Gastrocnemius medialis (tissue), 4 donors: Measurements from ENCODE around the gene ITGB5. TPM values are rescaled to one million over a fixed set of nuclear protein-coding genes. Genes with fewer than 3 reads are reported as not detected.
A peak's percentile ranks its signal among the peaks of the same experiment; 100 is the strongest.

Source experiments
- ATAC-seq, 2 donors: fragments of 150-250 bp; one replicate each; pipeline ENCODE4 v1.9.1; 2016
- DNase-seq, 2 donors: peaks; one replicate each; pipeline ENCODE4 v3.0.0-alpha.2; 2019
- H3K27ac ChIP-seq, 4 donors: fragments of 200-600 bp; sonication (generic); 1 replicate in 1 of 4; 2 replicates in 3 of 4; pipeline ENCODE4 v1.5.1; 2016 to 2018; ENCODE audit warnings: mild to moderate bottlenecking in 2 of 4, moderate library complexity in 1 of 4
- H3K27me3 ChIP-seq, 3 donors: fragments of 200-600 bp; sonication (generic) in 2 of 3; 1 replicate in 1 of 3; 2 replicates in 2 of 3; pipeline versions ENCODE4 v1.5.1 to v1.6.0; 2016 to 2019; ENCODE audit warnings: mild to moderate bottlenecking in 1 of 3, moderate library complexity in 1 of 3
- H3K36me3 ChIP-seq, 2 donors: fragments of 200-600 bp; sonication (generic) in 1 of 2; one replicate each; pipeline ENCODE4 v1.5.1; 2017 to 2018
- H3K4me1 ChIP-seq, 2 donors: fragments of 200-600 bp; sonication (generic) in 1 of 2; one replicate each; pipeline ENCODE4 v1.5.1; 2016 to 2017; ENCODE audit warnings: mild to moderate bottlenecking in 2 of 2
- H3K4me3 ChIP-seq, 4 donors: fragments of 200-600 bp; sonication (generic) in 3 of 4; 1 replicate in 1 of 4; 2 replicates in 3 of 4; pipeline ENCODE4 v1.5.1; 2016 to 2019; ENCODE audit warnings: mild to moderate bottlenecking in 2 of 4
- H3K9me3 ChIP-seq, 3 donors: fragments of 200-600 bp; sonication (generic) in 2 of 3; 1 replicate in 1 of 3; 2 replicates in 2 of 3; pipeline ENCODE4 v1.5.1; 2016 to 2019
- POLR2A ChIP-seq, 2 donors: fragments of 450-650 bp; IDR thresholded peaks; one replicate each; pipeline ENCODE4 v1.6.1; 2017; ENCODE audit warnings: antibody characterized with exemption in 2 of 2, mild to moderate bottlenecking in 2 of 2, moderate library complexity in 2 of 2
- in situ Hi-C, 4 donors: fragments of 200-750 bp; cut with MboI; loops; one replicate each; pipeline versions ENCODE4 v1.15.0 to v1.8.0; 2017; ENCODE audit warnings: low sequenced_read_pairs in 4 of 4
- intact Hi-C: fragments of 100-400 bp; cut with DNase I; formaldehyde crosslinking; loops from one replicate; pipeline ENCODE4 v1.15.1; 2023; ENCODE audit warnings: low total_unique reads
- total RNA-seq, 4 donors: library from RNA; depleted of rRNA; stranded (reverse); fragments of >200 nt; gene quantifications; one replicate each; pipeline versions ENCODE4 v1.1.0 to v1.2.3, GENCODE V29; 2016
- TF ChIP-seq, protein P1 (sequence below), 5 experiments: fragments of 450-650 bp in 3 of 5; fragments of 200-600 bp in 2 of 5; sonication (generic) in 2 of 5; IDR thresholded peaks in 4 of 5; conservative IDR thresholded peaks in 1 of 5; 1 replicate in 4 of 5; 2 replicates in 1 of 5; pipeline ENCODE4 v1.5.1; 2016 to 2019; ENCODE audit warnings: antibody characterized with exemption in 5 of 5, mild to moderate bottlenecking in 3 of 5, moderate library complexity in 3 of 5

The ITGB5 gene
- total RNA-seq, 4 donors from 2014 or later = 35.2 to 101 (median 71.3) TPM

DNA sequence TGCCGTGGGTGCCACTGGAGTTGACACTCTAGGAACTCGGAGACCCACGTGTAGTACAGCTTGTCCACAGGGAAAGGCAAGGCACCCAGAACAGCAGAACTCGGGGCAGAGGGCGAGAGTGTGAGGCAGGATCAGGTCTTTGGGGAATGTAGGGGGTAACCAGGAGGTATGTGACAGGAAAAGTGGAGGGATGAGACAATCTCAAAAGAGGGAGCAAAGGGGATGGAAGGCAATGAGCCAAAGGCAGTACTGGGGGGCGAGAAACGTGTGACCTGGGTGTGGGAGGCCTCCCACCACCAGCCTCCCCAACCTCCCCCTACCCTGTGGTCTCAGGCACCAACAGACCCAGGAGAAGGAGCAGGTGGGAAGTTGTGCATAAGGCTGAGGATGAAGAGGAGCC is 108.0 kb downstream of the ITGB5 start:
- H3K9me3 ChIP-seq = no peaks in the 10 kb centered on the region
- H3K4me3 ChIP-seq = no peak overlapping the region
- no peaks in the 10 kb centered on the region for H3K27me3 ChIP-seq
- H3K27ac ChIP-seq = peak overlapping the region; percentile 81 to 93 (median 90)
- peaks cover 43 to 49% of the 10 kb centered on the region in 2 donors for H3K4me1 ChIP-seq
- no peaks in the 10 kb centered on the region for H3K36me3 ChIP-seq
- ATAC-seq (no peak), DNase-seq (no peak)
- intact Hi-C loops = no loop called here
- in situ Hi-C loops = no loop called here
- no peak for TF ChIP-seq POLR2A (IDR thresholded peaks at IDR 0.05)
- TF ChIP-seq, protein P1, sequence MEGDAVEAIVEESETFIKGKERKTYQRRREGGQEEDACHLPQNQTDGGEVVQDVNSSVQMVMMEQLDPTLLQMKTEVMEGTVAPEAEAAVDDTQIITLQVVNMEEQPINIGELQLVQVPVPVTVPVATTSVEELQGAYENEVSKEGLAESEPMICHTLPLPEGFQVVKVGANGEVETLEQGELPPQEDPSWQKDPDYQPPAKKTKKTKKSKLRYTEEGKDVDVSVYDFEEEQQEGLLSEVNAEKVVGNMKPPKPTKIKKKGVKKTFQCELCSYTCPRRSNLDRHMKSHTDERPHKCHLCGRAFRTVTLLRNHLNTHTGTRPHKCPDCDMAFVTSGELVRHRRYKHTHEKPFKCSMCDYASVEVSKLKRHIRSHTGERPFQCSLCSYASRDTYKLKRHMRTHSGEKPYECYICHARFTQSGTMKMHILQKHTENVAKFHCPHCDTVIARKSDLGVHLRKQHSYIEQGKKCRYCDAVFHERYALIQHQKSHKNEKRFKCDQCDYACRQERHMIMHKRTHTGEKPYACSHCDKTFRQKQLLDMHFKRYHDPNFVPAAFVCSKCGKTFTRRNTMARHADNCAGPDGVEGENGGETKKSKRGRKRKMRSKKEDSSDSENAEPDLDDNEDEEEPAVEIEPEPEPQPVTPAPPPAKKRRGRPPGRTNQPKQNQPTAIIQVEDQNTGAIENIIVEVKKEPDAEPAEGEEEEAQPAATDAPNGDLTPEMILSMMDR (IDR thresholded peaks at IDR 0.05 in 4 of 5, conservative IDR thresholded peaks at IDR 0.05 in 1 of 5) = no peak

DNA sequence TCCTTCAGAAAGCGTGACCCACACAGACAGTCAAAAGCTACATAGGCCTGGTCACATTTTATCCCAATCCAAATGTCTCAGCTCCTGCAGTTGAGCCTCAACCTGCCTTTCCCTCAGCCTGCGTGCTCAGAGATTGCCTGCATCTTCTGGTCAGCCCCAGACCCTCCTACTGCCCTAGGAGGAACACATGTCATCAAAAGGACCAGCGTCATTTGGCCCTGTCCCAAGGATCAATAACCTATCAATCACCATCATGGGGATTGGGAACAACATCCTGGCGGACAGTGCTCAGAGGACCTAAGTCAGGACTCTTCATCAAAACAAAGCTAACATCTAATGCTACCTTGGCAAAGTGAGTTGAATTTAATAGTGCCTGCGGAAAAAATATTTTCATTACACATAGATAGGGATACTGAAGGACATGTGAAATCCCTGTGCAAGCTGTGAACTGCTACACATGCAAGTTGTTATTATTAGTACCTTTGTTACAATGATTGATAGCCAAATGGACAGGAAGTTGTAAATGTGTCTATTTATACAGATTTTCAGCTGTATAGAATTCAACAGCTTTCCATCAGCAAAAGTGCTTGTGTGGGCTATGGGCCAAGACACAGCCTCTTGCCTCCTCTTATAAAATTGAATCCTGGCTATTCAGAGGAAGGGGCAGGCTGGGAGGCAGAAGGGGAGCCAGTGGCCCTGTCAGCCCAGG is 109.2 kb downstream of the ITGB5 start:
- H3K4me3 ChIP-seq = no peak overlapping the region
- intact Hi-C loops = no loop called here
- peaks cover 51 to 55% of the 10 kb centered on the region in 2 donors for H3K4me1 ChIP-seq
- H3K27ac ChIP-seq = no peak overlapping the region
- ATAC-seq (no peak), DNase-seq (no peak)
- H3K36me3 ChIP-seq = no peaks in the 10 kb centered on the region
- no peaks in the 10 kb centered on the region for H3K27me3 ChIP-seq
- no peak for TF ChIP-seq POLR2A (IDR thresholded peaks at IDR 0.05)
- TF ChIP-seq, protein P1 (IDR thresholded peaks at IDR 0.05 in 4 of 5, conservative IDR thresholded peaks at IDR 0.05 in 1 of 5) = no peak
- in situ Hi-C loops = no loop called here
- H3K9me3 ChIP-seq = no peaks in the 10 kb centered on the region

DNA sequence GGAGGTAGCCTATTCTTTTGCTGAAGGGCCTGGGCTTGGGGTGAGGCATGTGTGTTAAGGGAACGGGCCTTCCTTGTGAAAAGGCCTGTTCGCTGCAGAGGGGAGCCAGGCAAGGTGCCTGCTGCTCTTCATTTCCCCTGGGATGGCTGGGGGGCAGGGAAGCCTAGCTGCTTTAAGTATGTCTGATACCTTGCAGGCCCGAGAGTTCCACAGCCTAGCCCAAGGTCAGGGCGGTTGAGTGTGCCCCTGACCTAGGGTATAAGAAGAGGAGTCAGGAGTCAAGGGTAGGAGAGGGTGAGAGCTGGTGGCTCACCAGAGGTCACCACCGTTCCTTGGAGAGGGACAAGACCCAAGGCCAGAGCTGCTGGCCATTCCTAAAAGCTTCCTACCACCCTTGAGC is 110.3 kb downstream of the ITGB5 start:
- no peaks in the 10 kb centered on the region for H3K9me3 ChIP-seq
- intact Hi-C loops (no loop called here), in situ Hi-C loops (no loop called here)
- no peak for TF ChIP-seq POLR2A (IDR thresholded peaks at IDR 0.05)
- TF ChIP-seq, protein P1 (IDR thresholded peaks at IDR 0.05 in 4 of 5, conservative IDR thresholded peaks at IDR 0.05 in 1 of 5) = no peak
- H3K27me3 ChIP-seq = no peaks in the 10 kb centered on the region
- DNase-seq = no peak
- no peak for ATAC-seq
- H3K4me3 ChIP-seq = no peak overlapping the region
- no peak overlapping the region for H3K27ac ChIP-seq
- peaks cover 56 to 57% of the 10 kb centered on the region in 2 donors for H3K4me1 ChIP-seq
- H3K36me3 ChIP-seq = no peaks in the 10 kb centered on the region

DNA sequence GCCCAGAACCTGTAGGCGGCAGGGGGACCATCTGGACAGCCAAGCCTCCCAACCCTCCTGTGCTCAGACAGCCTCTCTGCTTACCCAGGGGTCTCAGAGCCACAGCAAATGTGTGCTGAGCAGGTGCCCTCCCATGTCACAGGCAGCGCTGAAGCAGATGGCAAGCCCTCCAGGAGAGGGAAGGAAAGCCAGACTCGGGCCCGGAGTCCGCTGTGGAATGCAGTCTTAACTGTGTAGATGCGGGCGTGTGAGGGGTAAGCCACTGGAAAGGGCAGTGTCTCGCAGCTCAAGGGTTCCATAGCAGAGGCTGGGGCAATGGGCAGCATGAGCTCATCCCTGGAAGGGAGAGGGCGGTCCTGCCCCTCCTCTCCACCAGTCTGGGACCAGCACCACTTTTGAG is 111.3 kb downstream of the ITGB5 start:
- Histone ChIP-seq H3K9me3 (no peaks in the 10 kb centered on the region), H3K27ac (no peak overlapping the region), H3K4me1 (peaks cover 54 to 57% of the 10 kb centered on the region in 2 donors), H3K27me3 (no peaks in the 10 kb centered on the region), H3K4me3 (no peak overlapping the region), H3K36me3 (no peaks in the 10 kb centered on the region)
- TF ChIP-seq, protein P1 (IDR thresholded peaks at IDR 0.05 in 4 of 5, conservative IDR thresholded peaks at IDR 0.05 in 1 of 5) = no peak
- TF ChIP-seq POLR2A (IDR thresholded peaks at IDR 0.05) = no peak
- no peak for DNase-seq
- in situ Hi-C loops (no loop called here), intact Hi-C loops (no loop called here)
- no peak for ATAC-seq
